GM10248 (cell line): ENCODE data around the gene PIK3R3.

ENCODE experiments used
- CTCF ChIA-PET: fragments of 300-600 bp; sonication (Branson Sonifier 250); formaldehyde crosslinking; extraction: SDS; loops from one replicate; lab custom pipeline; 2021; ENCODE audit warnings: antibody characterized with exemption; lab: Yijun Ruan, JAX
- POLR2A ChIA-PET: fragments of 350-650 bp; sonication (Branson Sonifier 250); formaldehyde crosslinking; extraction: SDS; loops from one replicate; lab custom pipeline; 2020; ENCODE audit warnings: antibody characterized with exemption; lab: Yijun Ruan, JAX
- DNase-seq: peaks from one replicate; pipeline ENCODE4 v3.0.0; 2012; ENCODE audit errors: extremely low spot score
- TF ChIP-seq, protein P1 (sequence below): IDR thresholded peaks from 2 replicates; pipeline ENCODE4 v1.5.1; 2012; ENCODE audit warnings: mild to moderate bottlenecking, low read depth; ENCODE audit errors: extremely low read depth, missing control alignments, control extremely low read depth

PIK3R3 gene

DNA sequence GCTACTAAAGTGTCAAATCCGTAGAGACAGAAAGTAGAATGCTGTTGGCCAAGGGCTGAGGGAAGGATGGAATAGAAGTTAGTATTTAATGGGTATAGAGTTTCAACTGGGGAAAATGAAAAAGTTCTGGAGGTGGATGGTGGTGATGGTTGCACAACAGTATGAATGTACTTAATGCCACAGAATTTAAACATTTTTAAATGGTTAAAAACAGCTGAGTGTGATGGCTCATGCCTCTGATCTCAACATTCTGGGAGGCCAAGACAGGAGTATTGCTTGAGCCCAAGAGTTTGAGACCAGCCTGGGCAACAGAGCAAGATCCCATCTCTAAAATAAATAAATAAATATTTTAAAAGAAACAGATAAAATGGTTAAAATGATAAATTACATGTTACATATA lies 44.5 kb downstream of the PIK3R3 start:
- CTCF ChIA-PET = interaction anchor here (1.1 to 1.5 kb wide), 2 partner anchors 14 to 23 kb away, joined by 3 read pairs; no protein-coding TSS in a partner anchor
- TF ChIP-seq, protein P1, sequence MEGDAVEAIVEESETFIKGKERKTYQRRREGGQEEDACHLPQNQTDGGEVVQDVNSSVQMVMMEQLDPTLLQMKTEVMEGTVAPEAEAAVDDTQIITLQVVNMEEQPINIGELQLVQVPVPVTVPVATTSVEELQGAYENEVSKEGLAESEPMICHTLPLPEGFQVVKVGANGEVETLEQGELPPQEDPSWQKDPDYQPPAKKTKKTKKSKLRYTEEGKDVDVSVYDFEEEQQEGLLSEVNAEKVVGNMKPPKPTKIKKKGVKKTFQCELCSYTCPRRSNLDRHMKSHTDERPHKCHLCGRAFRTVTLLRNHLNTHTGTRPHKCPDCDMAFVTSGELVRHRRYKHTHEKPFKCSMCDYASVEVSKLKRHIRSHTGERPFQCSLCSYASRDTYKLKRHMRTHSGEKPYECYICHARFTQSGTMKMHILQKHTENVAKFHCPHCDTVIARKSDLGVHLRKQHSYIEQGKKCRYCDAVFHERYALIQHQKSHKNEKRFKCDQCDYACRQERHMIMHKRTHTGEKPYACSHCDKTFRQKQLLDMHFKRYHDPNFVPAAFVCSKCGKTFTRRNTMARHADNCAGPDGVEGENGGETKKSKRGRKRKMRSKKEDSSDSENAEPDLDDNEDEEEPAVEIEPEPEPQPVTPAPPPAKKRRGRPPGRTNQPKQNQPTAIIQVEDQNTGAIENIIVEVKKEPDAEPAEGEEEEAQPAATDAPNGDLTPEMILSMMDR = no peak
- POLR2A ChIA-PET = no interaction called here
- DNase-seq = no peak

DNA sequence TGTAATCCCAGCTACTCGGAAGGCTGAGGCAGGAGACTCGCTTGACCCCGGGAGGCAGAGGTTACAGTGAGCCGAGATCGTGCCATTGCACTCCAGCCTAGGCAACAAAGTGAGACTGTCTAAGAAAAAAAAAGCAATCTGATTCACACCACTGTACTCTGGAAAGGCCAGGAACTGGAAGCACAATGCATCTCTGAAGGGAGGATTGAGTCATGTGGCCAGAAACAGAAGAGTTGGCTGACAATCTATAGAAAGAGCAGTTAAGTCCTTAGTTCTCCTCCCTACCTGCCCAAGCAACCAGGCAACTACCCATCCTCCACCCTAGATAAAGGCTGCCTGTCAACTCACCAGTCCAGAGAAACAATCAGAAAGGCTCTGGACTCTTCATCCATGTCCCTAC lies 45.9 kb downstream of the PIK3R3 start:
- no peak for DNase-seq
- TF ChIP-seq, protein P1 = no peak
- ChIA-PET CTCF (interaction anchor here (2.2 to 2.4 kb wide), 2 partner anchors 11 to 16 kb away, joined by 7 to 8 read pairs; no protein-coding TSS in a partner anchor), POLR2A (no interaction called here)

DNA sequence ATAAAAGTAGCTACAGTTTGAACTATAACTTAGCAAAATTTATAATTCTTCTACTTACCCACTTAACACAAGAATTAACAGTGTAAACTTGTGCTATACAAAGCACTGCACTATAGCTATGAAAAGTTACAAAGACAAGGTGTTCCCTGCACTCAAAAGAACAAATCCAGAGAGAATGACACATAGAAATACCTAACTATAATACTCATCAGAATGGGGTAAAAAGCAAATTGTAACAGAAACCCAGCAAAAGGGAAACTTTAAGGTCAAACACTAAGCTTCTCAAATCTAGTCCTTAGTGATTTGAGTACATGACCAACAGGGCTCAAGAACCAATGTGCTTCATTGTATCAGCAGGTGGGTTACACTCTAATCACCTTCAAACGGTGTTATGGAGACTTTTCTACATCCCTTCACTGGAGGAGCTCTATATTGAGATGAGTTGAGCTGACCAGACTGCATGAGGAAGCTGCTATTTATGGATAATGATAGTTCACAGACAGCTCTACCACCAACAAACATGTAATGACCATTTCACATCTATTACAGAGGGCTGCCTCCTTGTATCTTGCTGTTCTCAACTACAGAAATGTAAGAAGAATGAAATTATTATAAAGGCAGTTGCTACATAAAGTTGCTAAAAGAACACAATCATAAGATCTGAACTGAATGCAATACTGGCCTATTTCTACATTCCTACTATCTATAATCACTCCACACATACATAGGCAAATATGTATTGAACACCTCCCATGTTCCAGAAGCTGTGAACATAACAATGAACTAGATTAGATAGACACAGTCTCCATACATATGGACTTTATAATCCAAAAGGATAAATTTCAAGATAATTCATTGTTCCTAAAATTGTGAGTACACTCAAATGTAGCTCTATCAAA lies 47.6 kb downstream of the PIK3R3 start:
- TF ChIP-seq, protein P1 = no peak
- ChIA-PET CTCF (interaction anchor here (0.7 to 2.7 kb wide), 17 partner anchors 9 to 140 kb away, joined by 3 to 8 read pairs (median 4); no protein-coding TSS in a partner anchor), POLR2A (no interaction called here)
- no peak for DNase-seq

DNA sequence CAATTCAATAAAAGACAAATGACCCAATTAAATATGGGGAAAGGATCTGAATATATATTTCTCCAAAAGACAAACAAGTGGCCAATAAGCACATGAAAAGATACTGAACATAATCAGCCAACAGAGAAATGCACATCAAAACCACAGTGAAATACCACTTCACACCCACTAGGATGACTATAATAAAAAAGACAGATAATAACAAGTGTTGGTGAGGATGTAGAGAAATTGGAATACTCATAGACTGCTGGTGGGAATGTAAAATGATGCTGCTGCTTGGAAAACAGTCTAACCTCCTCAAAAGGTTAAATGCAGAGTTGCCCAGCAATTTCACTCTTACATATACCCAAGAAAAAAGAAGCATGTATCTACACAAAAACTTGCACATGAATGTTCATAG lies 48.9 kb downstream of the PIK3R3 start:
- ChIA-PET CTCF (interaction anchor here (1.9 to 2.7 kb wide), 2 partner anchors 19 to 21 kb away, joined by 7 to 8 read pairs; no protein-coding TSS in a partner anchor), POLR2A (no interaction called here)
- TF ChIP-seq, protein P1 = no peak
- no peak for DNase-seq

DNA sequence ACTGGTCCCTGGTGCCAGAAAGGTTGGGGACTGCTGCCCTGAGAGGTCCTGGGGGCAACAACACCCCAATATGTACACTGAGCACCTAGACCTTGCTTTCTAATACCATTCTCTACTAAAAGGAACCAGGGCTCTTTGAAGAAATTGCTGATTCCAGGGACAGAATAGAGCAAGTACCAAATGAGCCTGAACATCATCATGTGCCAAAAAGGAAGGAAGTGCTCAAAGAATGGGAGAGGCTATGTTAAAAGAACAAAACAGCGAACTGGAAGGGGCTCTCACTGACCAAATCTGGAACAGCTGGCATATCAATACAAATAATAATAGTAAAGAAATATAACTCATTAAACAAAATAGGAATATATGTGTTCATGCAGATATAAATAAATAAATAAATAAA lies 50.8 kb downstream of the PIK3R3 start:
- ChIA-PET POLR2A (no interaction called here), CTCF (interaction anchor here (1.0 kb wide), 1 partner anchor 11 kb away, joined by 5 read pairs; no protein-coding TSS in a partner anchor)
- no peak for DNase-seq
- TF ChIP-seq, protein P1 = no peak

DNA sequence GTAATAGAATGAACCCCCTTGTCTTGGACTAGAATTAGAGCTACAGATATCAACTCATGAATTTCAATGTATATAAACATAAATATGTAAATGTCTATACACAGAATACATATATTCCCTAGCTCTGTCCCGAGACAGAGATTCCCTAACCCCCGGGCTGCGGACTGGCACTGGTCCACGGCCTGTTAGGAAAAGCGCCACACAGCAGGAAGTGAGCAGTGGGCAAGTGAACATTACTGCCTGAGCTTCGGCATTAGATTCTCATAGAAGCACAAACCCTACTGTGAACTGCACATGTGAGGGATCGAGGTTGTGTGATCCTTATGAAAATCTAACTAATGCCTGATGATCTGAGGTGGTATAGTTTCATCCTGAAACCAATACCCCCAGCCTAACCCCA lies 51.2 kb downstream of the PIK3R3 start:
- POLR2A ChIA-PET = no interaction called here
- CTCF ChIA-PET = interaction anchor here (1.0 kb wide), 1 partner anchor 12 kb away, joined by 5 read pairs; no protein-coding TSS in a partner anchor
- TF ChIP-seq, protein P1 = no peak
- no peak for DNase-seq
